WTC11 (cell line): ENCODE results near the gene PDE11A.

ENCODE experiments used
- ZNF138 ChIP-seq: sonication (generic); formaldehyde crosslinking; conservative IDR thresholded peaks from 2 replicates; pipeline ENCODE4 v1.8.1; 2022; ENCODE audit warnings: mild to moderate bottlenecking, moderate library complexity, missing genetic modification reagents
- TF ChIP-seq, protein P1 (sequence below): fragments of 200-600 bp; IDR thresholded peaks from 2 replicates; pipeline ENCODE4 v1.8.0; 2022; ENCODE audit warnings: antibody characterized with exemption

- TF ChIP-seq, protein P1, sequence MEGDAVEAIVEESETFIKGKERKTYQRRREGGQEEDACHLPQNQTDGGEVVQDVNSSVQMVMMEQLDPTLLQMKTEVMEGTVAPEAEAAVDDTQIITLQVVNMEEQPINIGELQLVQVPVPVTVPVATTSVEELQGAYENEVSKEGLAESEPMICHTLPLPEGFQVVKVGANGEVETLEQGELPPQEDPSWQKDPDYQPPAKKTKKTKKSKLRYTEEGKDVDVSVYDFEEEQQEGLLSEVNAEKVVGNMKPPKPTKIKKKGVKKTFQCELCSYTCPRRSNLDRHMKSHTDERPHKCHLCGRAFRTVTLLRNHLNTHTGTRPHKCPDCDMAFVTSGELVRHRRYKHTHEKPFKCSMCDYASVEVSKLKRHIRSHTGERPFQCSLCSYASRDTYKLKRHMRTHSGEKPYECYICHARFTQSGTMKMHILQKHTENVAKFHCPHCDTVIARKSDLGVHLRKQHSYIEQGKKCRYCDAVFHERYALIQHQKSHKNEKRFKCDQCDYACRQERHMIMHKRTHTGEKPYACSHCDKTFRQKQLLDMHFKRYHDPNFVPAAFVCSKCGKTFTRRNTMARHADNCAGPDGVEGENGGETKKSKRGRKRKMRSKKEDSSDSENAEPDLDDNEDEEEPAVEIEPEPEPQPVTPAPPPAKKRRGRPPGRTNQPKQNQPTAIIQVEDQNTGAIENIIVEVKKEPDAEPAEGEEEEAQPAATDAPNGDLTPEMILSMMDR = no peak
- TF ChIP-seq ZNF138 (CRISPR knock-in tag) = no peak
Observed at GRCh38 chr2:178018141-178018540, 54.4 kb downstream of the PDE11A start.
